HG03575 (cell line): ENCODE data around the gene SYF2.
"Not testable (repeated sequence)": the region's sequence is repeated elsewhere in the genome, so short reads cannot be mapped to it uniquely, and the experiment has no call there.

Experiments
- ATAC-seq: cut with Tn5 transposase; IDR thresholded peaks from one replicate; pipeline ENCODE4 v1.9.1; 2021; ENCODE audit not compliant: unreplicated experiment, insufficient number of reproducible peaks, low FRiP score; ENCODE audit errors: extremely low read depth

The SYF2 gene

DNA sequence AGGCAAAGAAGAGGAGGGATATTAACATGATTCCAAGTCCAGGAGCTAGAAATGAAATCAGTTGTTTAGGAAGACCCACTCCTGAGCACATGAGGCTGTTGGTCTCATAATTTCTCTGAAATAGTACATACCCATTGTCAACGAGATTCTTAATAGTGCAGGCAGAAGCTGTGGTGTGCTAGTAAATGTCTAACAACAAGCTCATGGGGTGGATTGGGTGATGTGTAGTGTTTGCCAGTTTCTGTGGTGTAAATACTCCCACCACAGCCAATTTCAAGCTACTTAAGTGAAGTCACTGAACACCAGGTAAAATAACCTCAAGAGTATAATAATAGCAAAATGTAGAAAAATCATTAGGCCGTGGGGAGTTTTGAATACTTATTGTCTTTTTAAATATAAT, 42.0 kb downstream of the SYF2 start:
- no peak for ATAC-seq

- ATAC-seq: not testable (repeated sequence)
Measured at GRCh38 chr1:25187904-25188303, 44.4 kb downstream of the SYF2 start.

DNA sequence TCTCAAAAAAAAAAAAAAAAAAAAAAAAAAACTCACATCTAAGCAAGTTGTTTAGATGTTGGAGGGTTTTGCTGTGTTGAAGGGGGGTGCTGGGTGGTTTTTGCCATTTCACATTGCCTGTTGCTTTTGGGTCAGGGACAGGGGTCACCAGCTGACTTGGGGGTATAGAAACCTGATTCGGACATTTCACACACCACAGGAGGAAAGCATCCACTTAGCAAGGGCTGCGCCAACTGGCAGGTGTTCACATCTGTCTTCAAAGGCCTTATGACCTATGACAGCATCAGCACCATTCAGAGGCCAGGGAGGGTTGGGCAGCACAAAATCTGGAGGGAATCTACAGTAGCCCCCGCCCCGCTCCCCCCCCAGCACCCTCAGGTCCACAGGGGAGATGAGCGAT, 45.2 kb downstream of the SYF2 start:
- ATAC-seq: no peak

DNA sequence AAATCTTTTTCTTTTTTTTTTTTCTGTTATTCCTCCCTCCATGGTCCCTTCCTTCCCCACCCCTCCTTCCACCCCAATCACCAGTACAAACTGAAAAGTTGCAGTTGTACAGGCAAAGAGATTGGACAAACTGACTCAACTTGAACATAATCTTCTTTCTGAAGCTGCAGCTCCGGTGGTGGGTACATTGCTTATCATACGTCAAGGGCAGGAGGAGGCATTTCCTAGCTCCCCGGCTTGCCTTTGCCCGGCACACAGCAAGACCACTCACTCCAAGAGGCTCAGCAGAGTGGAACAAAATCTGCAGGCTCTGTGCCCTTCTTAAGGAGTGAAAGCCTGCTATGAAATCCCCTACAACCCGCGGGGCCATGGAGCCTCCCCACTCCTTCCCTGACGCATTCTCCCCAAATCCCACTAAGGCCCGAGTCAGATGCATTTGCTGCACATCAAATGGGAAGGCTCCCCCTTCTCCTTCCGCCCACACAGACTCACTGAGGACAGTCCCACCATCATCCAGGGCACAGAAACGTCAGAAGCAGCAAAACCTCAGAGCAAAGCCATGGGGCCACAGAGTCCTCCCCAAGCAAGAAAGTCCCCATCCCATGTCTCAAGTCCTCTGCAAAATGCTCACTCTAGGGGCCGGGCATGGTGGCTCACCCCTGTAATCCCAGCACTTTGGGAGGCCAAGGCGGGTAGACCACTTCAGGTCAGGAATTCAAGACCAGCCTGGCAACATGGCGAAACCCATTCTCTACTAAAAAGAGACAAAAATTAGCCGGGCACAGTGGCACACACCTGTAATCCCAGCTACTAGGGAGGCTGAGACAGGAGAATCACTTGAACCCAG, 45.9 kb downstream of the SYF2 start:
- no peak for ATAC-seq

DNA sequence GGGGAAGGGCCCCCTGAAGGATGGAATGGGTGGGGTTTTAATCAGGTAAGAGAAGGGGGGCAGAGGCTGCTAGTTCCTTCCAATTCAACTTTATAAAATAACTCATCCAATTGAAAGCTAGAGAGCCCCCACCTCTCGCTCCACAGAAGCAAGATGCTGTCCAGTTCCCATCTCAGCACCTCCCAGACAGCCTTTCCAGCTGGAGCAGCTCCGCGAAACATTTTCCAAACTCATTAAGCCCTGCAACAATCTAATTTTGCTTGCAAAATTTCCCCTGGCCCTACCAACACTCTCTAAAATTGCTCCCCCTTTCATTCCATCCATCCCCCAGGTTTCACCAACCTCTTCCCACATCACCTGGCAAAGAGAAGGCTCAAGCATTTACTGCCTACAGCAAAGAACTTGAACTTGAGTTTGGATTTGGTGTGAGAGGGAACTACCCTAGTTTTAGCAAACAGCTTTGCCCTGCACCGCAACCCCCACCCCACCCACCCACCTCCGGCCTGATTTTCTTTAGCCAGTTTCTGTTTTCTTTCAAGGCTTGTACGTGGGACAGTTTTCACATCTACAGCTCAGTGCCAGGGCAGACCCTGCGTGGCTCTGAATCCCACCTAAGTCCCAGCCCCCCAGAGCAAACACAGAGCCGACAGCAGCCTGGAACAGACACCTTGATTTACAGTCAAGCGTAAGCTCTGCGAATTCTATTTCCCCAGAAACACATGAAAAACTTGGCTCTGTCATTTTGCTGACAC, 46.7 kb downstream of the SYF2 start:
- ATAC-seq: no peak

- ATAC-seq: no peak
Measured at GRCh38 chr1:25184001-25184762, 48.1 kb downstream of the SYF2 start.

DNA sequence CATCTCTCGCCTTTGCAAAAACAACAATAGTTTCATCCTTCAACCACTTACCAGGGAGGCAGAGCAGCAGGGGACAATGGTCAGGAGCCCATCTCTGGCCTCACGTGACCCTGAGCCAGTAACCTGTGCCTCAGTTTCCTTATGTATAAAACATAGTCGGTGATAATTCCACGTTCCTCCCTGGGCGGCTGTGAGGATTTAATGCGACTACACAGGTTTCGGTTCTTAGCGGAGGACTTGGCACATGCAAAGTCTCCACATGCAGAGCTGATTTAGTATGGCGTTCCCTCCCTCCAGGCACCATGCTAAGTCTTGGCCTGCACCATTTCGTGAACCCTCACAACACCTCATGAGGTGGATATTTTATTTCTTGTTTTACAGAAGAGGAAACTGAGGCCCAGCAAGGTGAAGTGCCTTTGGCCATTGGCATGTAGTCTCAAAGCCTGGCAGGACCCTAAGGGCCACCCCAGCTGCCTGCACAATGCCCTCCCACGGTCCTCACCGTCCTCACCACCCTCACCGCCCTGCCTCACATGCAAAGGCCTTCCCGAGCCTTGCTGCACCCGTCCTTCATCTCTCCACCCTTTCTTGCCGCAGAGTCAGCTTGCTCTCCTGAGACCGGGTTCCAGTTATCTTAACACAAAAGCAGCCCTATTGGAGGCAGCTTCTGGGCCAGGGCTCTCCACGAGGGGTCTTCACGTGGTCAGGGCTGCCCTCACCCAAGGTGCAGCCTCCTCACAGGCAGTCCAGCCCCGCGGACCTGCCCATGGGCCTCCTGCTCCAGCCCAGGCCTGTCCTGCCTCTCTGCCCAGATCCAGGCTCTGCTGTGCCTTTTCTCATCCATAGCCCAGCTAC, 48.9 kb downstream of the SYF2 start:
- no peak for ATAC-seq

GRCh38 chr1:25182629-25183028, 49.7 kb downstream of the SYF2 start:
- no peak for ATAC-seq

- ATAC-seq: no peak
Measured at GRCh38 chr1:25180996-25181395, 51.3 kb downstream of the SYF2 start.

DNA sequence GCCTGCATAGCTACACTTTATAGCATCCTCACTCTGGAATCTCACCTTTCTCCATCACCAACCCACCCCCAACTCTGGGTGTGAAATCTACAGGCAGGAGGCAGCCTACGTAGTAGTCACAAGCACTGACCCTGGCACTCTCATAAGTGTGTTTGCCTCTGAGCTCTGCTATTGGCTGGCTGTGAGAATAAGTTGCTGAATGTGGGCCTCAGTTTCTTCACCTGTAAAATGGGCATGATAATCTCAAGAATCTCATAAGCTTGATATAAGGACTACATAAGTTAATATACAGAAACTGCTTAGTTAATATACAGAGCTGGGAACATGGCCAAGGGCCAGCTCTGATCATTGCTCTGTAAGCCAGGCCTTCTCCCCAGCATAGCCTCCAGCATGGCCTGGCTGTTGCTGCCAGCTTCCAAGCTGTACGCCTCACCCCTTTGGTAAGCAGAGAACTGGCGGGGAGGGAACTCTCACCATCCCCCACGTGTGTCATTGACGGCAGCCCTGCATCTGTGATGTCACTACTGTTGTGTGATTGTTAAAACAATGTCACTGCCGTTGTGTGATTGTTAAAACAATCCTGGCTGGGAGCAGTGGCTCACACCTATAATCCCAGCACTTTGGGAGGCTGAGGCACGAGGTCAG, 53.3 kb downstream of the SYF2 start:
- ATAC-seq: no peak

- no peak for ATAC-seq
Measured at GRCh38 chr1:25174730-25175612, 57.3 kb downstream of the SYF2 start.

DNA sequence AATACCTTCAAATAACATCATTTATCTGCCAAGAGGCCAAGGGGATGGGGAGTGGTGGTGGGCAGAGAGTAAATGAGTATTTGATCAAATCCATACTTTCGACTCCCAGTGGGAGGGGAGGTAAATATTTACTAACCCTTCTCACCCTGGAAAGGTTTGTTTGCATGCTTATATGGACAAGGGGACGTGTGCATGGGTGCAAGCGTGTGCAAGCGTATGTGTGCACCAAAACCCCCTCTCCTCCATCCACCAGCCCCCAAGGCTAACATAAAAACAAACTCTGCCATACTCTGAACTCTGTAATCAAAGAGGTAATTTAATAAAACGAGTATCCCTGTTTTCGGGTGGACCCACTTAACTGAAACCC, 58.0 kb downstream of the SYF2 start:
- no peak for ATAC-seq

- no peak for ATAC-seq
Measured at GRCh38 chr1:25173809-25174340, 58.4 kb downstream of the SYF2 start.
